HG03342 (cell line): ENCODE data around the gene VSIG10L2.
A peak's percentile ranks its signal among the peaks of the same experiment; 100 is the strongest.
"Not testable (repeated sequence)": the region's sequence is repeated elsewhere in the genome, so short reads cannot be mapped to it uniquely, and the experiment has no call there.

Experiments used
- ATAC-seq: cut with Tn5 transposase; IDR thresholded peaks from one replicate; pipeline ENCODE4 v1.9.1; 2021; ENCODE audit warnings: mild to moderate bottlenecking, moderate library complexity; ENCODE audit not compliant: unreplicated experiment

Gene VSIG10L2

DNA sequence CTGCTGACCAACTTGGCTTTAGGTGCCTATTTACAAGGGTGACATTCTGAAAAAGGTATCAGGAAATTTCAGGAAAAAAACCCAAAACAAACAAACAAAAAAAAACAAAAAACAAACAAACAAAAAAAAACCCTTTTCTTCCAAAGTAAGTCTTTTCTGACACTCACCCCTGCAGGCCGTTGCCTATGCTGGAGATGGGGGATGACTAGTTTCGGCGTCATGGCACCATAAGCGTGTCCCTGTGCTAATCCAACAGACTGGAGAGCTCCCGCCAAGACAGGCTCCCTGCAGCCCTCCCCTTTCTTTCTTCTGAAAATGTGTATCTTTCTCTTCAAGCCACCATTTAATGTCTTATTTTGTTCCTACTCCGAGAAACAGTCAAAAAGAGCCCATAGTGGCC lies 13.7 kb downstream of the VSIG10L2 start:
- no peak for ATAC-seq

DNA sequence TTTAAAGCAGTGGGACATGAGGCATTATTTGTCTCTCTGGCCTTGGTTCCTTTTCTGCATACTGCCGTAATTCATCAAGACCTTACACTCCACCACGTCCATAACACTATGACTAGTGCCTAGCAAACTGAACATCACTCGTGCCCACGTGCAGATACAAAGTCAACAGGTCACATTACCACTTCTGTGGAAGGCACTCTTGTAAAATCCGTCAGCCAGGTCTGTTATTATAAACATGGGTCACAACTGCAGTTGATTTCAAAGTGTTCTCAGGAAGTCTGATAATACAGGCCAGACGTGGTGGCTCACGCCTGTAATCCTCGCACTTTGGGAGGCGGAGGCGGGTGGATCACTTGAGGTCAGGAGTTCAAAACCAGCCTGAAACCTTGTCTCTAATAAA lies 14.1 kb downstream of the VSIG10L2 start:
- no peak for ATAC-seq

DNA sequence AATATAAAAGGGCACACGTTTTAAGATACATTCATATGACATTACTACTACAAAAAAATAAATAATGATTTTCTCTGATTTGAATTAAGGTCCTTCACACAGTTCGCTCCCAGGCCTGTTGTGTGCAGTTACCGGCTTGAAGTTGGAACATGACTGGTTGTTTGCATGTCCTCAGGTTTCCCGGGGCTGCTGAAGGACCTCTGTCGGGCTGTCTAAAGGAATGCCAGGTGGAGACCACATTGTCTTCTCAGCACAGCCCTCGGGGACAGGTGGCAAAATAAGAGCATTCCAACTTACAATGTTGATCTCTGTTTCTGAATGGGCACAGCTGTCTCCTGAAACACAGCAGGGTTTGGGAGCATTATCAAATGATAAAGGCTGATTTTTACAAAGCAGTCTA lies 14.9 kb downstream of the VSIG10L2 start:
- no peak for ATAC-seq

DNA sequence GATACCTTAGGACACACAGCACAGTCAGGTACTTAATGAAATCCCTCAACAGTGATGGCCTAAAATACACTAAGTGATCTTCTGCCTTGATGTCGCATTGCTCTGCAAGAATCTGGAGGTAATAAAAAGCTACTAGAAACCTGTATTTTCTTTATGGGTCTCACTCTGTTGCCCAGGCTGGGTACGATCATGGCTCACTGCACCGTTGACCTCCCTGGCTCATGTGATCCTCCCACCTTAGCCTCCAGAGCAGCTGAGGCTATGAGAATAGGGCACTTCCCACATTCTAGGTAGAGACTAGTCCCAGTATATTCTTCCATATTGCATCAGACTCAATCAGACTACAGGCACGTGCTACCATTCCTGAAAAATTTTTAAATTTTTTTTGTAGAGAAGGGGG lies 21.7 kb downstream of the VSIG10L2 start:
- ATAC-seq: no peak

DNA sequence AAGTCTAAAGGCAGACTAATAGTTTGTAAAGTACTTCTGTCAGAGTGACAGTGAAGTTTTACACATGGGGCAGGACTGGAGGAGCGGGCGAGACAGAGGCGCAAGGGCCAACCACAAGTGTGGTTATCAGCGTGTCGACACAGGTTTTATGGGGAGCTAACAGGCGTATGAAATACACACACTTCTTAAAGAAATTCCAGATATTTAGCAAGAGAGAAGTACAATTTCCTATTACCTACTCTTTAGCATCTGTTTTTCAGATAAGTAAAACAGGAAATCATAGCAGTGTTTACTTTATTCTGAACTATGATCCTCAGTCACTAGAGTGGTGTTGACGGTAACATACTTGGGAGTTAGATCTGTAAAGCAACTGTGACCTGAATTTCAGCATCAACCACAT lies 22.5 kb downstream of the VSIG10L2 start:
- ATAC-seq: no peak

DNA sequence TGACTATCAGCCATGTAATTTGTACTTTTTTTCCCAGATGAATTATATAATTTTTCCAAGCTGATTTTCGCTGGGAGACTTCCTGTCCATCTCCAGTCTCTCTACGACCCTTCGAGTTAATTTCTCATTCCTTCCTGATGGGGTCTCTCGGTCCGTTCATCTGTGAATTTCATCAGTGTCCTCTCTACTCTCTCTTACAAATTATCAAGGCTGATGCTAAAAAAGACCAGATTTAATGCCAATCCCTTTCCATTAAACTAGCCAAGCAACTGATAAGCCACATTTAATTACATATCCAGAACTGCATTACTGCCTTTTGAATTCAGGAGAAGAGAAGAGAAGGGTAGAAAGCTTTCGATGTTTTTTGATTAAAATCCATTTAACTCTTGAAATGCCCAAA lies 25.8 kb downstream of the VSIG10L2 start:
- ATAC-seq: no peak

DNA sequence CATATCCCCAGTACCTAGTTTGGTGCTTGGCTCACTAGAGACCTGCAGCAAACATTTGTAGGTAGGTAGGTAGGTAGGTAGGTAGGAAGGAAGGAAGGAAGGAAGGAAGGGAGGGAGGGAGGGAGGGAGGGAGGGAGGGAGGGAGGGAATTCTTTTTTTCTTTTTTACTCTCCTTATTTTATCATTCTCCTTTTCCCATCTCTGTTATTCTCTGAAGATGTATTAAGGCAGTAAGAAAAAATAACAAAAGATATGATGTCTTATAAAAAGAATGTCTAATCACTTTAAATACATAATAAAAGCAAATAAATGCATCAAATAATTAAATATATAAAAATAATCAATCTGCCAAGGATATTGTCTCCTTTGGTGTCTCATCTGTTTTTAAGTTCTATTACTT lies 28.4 kb downstream of the VSIG10L2 start:
- ATAC-seq: no peak

DNA sequence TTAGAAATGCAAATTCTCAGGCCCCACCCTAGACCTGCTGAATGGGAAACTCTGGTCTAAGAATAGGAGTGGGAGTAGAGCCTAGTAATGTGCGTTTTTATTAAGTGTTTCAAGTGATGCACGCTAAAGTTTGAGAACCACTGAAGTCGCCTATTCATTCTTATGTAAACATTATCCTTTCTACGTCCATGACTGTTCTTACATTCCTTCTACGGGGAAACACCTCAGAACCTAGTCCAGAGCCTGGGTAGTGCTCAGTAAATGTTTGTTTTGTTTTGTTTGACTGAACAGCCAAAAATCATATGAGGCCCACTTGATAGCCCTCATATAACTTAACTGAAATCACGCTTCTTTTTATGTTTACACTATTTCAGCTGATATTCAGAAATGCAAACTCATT lies 29.8 kb downstream of the VSIG10L2 start:
- ATAC-seq: no peak

DNA sequence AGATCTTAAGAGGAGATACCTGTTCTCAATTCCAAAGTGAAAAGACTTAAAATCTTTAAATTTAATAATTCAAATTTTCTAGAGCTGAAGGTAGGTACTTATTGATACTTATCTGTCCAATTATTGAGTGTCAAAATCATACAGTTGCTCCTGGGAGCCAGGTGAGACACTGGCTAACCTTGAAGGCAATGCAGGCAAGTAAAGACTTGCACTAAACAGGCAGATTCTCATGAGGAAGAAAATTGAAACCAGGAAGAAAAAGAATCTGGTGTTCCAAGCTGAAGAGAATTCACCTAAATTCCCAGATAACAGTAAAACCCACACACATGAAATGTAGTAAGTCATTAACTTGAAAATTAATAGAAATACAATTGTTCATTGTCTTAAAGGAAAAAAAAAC lies 30.3 kb downstream of the VSIG10L2 start:
- ATAC-seq: no peak

DNA sequence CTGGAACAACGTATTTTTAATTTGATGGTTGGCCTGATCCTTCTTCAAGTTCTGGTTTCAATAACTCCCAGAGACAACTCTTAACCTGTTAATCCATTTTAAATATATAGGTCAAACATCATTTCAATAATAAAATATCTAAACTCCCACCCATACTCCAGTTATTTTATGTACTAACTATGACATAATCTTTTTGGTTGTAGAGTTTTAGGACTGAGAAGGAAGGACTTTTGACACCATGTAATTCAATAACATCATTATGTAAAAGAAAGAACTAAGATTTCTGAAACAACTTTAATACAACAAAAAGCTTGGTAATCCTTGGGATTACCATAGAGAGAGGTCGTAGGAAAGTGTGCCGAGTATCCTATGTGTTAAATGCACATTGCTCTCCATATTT lies 31.5 kb downstream of the VSIG10L2 start:
- no peak for ATAC-seq

DNA sequence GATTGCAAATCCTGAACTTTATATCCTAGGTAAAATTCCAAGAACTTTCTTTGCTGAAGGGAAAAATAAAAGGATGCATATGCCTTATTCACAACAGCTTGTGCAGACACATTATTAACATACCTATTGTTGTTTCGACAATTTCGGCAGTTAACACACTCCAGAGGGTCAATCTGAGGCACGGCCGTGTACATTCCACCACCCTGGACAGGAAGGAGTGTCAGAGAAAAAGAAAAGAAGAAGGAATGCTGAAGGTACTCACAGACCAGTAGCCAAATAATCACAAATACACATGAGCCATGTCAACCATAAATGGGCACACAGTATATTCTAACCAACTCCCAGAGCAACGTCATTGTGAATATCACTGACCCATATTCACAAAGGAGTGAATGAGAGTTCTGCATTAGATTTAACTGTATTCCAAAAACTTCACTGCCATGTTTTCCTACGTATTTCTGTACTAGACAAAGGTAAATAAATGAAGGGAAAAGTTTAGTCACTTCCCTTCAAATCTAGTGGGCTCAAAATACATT lies 32.4 kb downstream of the VSIG10L2 start:
- ATAC-seq: no peak

DNA sequence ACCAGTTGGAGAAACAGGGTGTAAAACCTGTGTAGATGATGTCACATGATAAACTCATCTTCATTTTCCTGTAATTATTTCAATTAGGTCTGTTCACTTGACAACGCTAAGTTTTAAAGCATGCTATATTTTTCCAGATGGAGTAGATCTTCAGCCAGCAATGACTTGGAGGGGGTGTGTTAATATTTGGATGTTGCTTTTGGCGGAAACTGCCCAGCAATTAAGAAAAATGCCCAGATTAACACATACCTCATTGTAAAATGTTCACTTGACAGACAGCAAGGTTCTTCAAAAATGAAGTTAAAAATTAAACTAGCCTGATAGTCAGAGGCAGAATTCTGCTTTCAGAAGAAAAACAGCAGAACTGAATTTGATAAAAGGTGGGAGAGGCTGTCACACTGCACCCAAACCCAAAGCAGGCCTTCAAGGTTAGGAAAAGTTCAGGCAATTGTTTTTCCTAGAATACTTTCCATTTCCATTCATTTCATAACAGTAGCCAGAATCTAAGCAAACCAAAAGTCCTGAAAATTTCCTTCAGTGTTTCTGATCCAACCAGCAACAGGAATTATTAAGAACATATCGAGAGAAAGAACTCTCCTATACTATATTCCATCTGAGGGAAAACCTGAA lies 33.0 kb downstream of the VSIG10L2 start:
- no peak for ATAC-seq

DNA sequence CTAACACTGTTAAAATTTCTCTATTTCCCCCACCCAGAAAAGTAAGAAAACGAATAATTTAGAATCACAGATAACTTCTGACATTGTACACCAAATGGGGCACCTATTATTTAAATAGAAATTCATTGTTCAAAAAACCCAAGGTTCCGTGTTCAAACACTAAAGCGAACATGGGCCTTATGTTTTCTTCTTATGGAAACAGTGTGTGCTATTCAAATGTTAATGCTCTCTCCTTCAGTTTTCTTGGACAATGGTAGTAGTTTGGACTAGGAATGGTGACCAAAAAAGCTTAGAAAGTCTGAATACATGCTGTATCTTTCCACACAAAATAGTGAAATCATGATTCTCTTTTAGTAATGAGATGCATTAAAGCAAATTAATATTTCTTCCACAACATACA lies 33.7 kb downstream of the VSIG10L2 start:
- ATAC-seq: no peak

DNA sequence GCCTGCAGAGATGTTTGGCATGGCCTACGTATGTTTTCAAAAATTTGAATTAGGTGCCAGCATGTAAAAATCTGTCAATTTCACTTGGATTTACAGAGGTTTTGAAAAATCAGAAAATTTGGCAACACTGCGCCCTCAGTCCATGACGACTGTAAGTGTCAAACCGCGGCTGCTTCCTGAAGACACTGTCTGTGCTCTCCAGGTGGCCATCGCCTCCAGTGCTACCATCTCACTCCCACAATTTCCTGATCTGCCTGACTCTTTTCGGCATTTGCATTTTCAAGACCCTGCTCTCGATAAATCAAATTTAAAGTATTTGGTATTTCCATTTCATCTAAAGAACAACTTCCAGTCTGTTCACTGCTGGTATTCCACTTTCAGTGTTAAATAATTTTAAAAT lies 34.6 kb downstream of the VSIG10L2 start:
- ATAC-seq: no peak

DNA sequence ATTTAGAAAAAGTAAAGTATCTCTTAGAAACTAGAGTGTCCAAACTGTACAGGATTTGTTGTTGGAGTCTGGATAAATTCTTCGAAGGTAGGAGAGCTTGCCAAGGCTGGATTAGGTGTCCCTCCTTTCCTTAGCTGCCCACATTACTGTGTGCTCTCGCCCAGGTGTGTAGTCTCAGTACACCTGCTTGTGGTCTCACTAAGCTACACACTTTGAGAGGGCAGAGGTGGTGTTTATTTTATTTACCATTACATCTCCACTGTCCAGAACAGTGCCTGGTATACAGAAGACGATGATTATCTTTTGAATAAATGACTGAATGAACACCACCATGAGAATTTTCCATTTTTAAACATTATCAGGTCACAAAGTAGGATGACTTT lies 36.5 kb downstream of the VSIG10L2 start:
- ATAC-seq: no peak

DNA sequence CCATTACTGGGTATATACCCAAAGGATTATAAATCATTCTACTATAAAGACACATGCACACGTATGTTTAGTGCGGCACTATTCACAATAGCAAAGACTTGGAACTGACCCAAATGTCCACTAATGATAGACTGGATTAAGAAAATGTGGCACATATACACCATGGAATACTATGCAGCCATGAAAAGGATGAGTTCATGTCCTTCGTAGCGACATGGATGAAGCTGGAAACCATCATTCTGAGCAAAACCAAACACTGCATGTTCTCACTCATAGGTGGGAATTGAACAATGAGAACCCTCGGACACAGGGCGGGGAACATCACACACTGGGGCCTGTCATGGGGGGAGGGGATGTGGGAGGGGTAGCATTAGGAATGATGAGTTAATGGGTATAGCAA lies 40.1 kb downstream of the VSIG10L2 start:
- ATAC-seq: not testable (repeated sequence)

DNA sequence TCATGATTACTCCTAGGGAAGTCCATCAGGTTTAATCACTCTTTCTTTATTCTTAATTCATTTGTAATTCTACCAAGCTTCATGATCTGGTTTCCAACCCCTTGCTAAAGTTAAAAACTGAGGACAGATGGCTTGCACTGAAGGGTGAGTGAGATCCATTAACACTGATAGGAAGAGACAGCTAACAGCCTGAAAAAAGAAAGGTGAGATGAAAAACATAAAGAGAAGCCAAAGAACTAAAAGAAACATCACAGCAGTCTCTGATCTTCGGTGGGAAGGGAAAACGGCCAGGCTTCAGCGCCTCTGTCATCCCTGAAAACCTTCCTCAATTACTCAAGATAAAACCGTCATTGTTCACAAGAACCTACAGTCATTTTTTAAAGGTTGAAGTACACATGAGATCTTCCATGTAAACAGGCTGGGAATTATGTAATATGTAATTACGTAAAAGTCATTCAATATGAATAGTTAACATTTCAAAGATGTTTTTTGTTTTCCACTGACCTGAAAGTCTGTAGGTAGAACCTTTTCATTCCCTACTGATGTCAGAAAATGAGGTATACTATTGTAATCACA lies 41.3 kb downstream of the VSIG10L2 start:
- no peak for ATAC-seq

DNA sequence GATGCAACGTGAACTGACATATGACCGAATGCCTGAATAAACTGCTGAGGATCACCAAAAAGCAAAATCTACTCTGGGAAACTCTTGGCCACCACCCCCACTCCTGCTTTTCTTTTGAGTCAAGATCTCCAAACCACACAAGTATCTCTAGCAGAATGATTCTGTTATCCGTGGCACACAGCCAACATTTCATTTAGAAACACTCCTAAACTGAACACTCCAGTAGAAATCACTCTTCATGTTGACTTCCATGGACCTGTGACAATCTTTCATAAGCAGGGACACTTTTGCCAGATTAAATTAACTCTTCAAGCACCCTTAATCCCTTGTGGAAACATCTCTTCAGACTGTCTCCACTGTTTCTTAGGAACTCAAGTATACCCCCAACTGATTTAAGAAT lies 44.4 kb downstream of the VSIG10L2 start:
- no peak for ATAC-seq

DNA sequence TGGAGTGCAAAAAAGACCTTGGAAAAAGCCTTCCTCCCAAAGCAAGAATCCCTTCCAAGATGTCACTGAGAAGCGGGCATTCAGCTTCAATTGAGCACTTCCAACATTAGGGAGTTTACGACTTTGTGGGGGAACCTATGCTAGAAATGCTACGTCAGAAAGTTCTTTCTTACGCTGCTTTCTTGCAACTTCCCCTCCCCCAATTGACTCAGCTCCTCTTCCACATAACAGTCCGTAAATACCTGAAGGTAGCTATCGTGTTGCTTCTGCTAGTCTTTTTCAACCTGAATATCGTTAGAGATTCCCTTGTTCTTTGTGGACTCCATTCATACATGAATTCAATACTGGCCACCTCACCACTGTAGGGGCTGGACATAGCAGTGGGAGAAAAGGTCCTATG lies 47.0 kb downstream of the VSIG10L2 start:
- ATAC-seq: no peak

DNA sequence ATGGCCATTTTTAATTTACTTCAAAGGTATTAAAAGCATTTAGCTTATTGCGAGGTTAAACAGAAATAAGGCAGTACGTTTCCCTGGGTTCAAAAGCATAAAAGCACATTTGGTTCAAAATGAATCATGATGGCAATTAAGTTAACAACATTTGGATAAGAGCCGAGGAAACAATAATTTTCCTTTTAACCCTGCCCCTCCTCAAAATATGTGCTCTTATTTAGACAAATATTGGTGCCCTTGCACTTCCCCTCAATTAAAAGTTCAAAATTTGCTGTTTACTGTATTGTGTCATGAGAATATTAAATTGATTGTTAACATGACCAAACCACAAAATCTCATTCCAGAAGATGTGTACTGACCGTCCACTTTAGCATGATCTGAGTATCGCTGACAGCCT lies 48.7 kb downstream of the VSIG10L2 start:
- no peak for ATAC-seq

DNA sequence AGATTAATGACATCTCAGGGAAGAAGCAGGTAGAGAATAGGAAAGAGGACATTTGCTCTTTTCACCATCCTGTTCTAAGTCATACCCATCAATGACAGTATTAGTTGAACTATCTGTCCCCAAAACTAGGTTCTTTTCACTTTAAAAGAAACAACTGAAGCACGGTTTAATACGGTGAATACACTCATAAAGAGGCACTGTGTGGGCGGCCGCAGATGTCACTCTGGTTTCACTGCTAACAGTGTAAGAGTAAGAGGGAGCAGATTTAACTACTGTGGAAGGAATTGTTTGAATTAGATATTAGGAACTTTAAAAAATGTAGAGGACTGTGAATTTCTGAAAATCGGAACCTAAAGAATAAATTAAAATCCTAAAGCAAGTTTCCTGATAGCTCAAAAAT lies 49.5 kb downstream of the VSIG10L2 start:
- peak; percentile 58 for ATAC-seq

DNA sequence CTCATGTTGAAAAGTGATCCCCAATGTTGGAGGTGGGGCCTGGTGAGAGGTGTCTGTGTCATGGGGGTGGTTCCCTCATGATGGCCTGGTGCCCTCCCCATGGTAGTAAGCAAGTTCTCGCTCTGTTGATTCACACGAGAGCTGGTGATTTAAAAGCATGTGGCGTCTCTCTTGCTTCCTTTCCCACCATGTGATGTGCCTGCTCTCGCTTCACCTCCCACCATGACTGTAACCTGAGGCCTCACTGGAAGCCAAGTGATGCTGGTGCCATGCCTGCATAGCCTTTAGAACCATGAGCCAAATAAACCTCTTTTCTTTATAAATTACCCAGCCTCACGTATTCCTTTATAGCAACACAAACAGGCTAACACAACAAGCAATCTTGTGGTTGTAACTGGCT lies 52.4 kb downstream of the VSIG10L2 start:
- ATAC-seq: no peak
